ENCODE results near the gene SYCE3. TPM values are rescaled to one million over a fixed set of nuclear protein-coding genes. Genes with fewer than 3 reads are reported as not detected.

SYCE3 gene
- total RNA-seq, 2 experiments from 2014 or later, result not detected

GRCh38 chr22:50576806-50577696 is 14.3 kb upstream of the SYCE3 start:
- H3K4me1 ChIP-seq (ENCODE audit: insufficient read depth, low read length, poor library complexity, severe bottlenecking), result peaks cover 10% of the 10 kb centered on the region
- no peak overlapping the region for H3K4me2 ChIP-seq (ENCODE audit: low read length)
- intact Hi-C loops (cut with micrococcal nuclease; ENCODE audit: unreplicated experiment), result no loop called here
- H3K79me2 ChIP-seq (ENCODE audit: insufficient read depth, low read depth, low read length), result peaks cover 12% of the 10 kb centered on the region
- H4K20me1 ChIP-seq (ENCODE audit: insufficient read depth, low read length), result 0 out of 2 replicates have a peak, but pooled peaks cover 7% of the 10 kb centered on the region
- no peak for TF ChIP-seq CTCF (conservative IDR thresholded peaks at IDR 0.05; ENCODE audit: low read length)
- TF ChIP-seq EZH2phosphoT487 (IDR thresholded peaks at IDR 0.05; ENCODE audit: borderline replicate concordance, low read depth, low read length), result no peak
- H2AFZ ChIP-seq (ENCODE audit: low read length), result no peak overlapping the region
- no peak overlapping the region for H3K27ac ChIP-seq (ENCODE audit: low read depth, low read length, poor library complexity, severe bottlenecking)
- H3K9me2 ChIP-seq (ENCODE audit: insufficient read depth, low read length), result no peaks in the 10 kb centered on the region
- POLR2A ChIA-PET, result no interaction called here
- BruUV-seq (replicated peaks), result no TSS peak
- H3K4me3 ChIP-seq (ENCODE audit: low read depth, low read length, poor library complexity, severe bottlenecking), result no peak overlapping the region
- H3K36me3 ChIP-seq (ENCODE audit: insufficient read depth, low read length), result peaks cover 90% of the 10 kb centered on the region
- no peaks in the 10 kb centered on the region for H3K9me3 ChIP-seq (ENCODE audit: low read length)
- no peak for DNase-seq (ENCODE audit: low spot score)
- CTCF ChIA-PET (ENCODE audit: unreplicated experiment), result no interaction called here

- Histone ChIP-seq H3K4me2 (ENCODE audit: low read length) (no peak overlapping the region), H3K27ac (ENCODE audit: low read depth, low read length, poor library complexity, severe bottlenecking) (no peak overlapping the region), H4K20me1 (ENCODE audit: insufficient read depth, low read length) (no peaks in the 10 kb centered on the region), H3K4me1 (ENCODE audit: insufficient read depth, low read length, poor library complexity, severe bottlenecking) (peaks cover 9% of the 10 kb centered on the region), H3K9me2 (ENCODE audit: insufficient read depth, low read length) (no peaks in the 10 kb centered on the region), H2AFZ (ENCODE audit: low read length) (no peak overlapping the region), H3K9me3 (ENCODE audit: low read length) (no peaks in the 10 kb centered on the region), H3K79me2 (ENCODE audit: insufficient read depth, low read depth, low read length) (peaks cover 2% of the 10 kb centered on the region; the same call in 1 of the 2 replicates), H3K4me3 (ENCODE audit: low read depth, low read length, poor library complexity, severe bottlenecking) (no peak overlapping the region), H3K36me3 (ENCODE audit: insufficient read depth, low read length) (peaks cover 92% of the 10 kb centered on the region)
- TF ChIP-seq CTCF (conservative IDR thresholded peaks at IDR 0.05; ENCODE audit: low read length) (0 out of 2 replicates have a peak, but pooled peaks have one; percentile 29), EZH2phosphoT487 (IDR thresholded peaks at IDR 0.05; ENCODE audit: borderline replicate concordance, low read depth, low read length) (no peak)
- intact Hi-C loops (cut with micrococcal nuclease; ENCODE audit: unreplicated experiment), result no loop called here
- ChIA-PET POLR2A (no interaction called here), CTCF (ENCODE audit: unreplicated experiment) (interaction anchor here (1.0 kb wide), 1 partner anchor 13 kb away, joined by 3 read pairs; the partner anchor contains the start of gene SYCE3)
- BruUV-seq (replicated peaks), result no TSS peak
- no peak for DNase-seq (ENCODE audit: low spot score)
These were observed 13.4 kb upstream of the SYCE3 start for GRCh38 chr22:50576070-50576469.

All from OCI-LY7 (cell line).